Astrocyte of the cerebellum (primary cell): Measurements from ENCODE around the gene ZFP92.

Experiments
- DNase-seq: peaks from one replicate; pipeline ENCODE4 v3.0.0-alpha.2; 2011; ENCODE audit warnings: low read depth
- H3K4me3 ChIP-seq: 2 replicates; pipeline ENCODE4 v1.5.1; 2011; ENCODE audit warnings: mild to moderate bottlenecking, low read depth, low read length, moderate library complexity
- in situ Hi-C: cut with HindIII; loops from 2 replicates; pipeline ENCODE4 v1.10.0; 2017; ENCODE audit warnings: low sequenced_read_pairs
- TF ChIP-seq, protein P1 (sequence below): IDR thresholded peaks from 2 replicates; pipeline ENCODE4 v1.5.1; 2012; ENCODE audit warnings: low read length, low read depth, moderate library complexity, mild to moderate bottlenecking; ENCODE audit errors: missing control alignments

The ZFP92 gene

DNA sequence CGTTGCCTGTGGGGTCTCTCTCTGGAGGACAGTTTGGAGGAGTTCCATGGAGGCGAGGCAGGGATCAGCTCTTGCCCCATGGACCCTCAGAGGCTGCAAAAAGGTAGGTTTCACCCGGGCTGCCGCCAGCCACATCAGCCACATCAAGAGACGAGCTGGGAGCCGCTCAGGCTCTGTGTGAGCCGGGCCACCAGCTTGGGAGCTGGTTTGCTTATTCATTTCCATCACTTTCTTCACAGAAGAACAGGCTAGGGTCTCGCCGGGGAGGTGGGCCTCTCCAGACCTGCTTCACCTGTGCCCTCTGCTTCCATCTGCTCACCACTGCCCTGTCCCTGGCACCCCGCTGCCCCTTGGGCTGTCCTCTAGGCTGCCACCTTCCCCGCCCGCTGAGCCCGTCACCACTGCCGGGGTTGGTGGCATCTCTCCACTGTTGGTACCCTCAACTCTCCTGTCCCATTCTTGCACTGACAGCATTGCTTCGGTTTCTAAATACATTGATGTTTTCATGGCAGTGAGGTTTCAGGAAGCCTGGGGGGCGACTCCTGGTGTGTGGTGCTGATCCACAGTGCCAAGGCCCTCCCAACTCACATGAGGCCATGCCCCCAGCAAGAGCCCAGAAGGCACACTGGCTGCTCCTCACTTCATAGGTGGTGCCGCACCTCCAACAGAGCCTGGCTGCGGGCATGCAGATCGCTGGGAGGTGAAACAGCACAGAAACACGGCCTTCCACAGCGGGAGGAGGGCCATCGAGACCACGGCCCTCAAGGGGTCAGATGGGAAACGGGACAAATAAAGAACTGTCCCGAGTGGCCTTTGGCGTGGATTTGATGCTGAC, 39.1 kb downstream of the ZFP92 start:
- no peak for DNase-seq
- H3K4me3 ChIP-seq: no peak overlapping the region
- in situ Hi-C loops: no loop called here
- TF ChIP-seq, protein P1, sequence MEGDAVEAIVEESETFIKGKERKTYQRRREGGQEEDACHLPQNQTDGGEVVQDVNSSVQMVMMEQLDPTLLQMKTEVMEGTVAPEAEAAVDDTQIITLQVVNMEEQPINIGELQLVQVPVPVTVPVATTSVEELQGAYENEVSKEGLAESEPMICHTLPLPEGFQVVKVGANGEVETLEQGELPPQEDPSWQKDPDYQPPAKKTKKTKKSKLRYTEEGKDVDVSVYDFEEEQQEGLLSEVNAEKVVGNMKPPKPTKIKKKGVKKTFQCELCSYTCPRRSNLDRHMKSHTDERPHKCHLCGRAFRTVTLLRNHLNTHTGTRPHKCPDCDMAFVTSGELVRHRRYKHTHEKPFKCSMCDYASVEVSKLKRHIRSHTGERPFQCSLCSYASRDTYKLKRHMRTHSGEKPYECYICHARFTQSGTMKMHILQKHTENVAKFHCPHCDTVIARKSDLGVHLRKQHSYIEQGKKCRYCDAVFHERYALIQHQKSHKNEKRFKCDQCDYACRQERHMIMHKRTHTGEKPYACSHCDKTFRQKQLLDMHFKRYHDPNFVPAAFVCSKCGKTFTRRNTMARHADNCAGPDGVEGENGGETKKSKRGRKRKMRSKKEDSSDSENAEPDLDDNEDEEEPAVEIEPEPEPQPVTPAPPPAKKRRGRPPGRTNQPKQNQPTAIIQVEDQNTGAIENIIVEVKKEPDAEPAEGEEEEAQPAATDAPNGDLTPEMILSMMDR: no peak

- no peak overlapping the region for H3K4me3 ChIP-seq
- DNase-seq: no peak
- in situ Hi-C loops: no loop called here
- TF ChIP-seq, protein P1: no peak
Measured at GRCh38 chrX:153450949-153451277, 39.6 kb downstream of the ZFP92 start.

- no peak overlapping the region for H3K4me3 ChIP-seq
- in situ Hi-C loops: no loop called here
- no peak for DNase-seq
- TF ChIP-seq, protein P1: no peak
Measured at GRCh38 chrX:153454901-153455550, 43.8 kb downstream of the ZFP92 start.

- H3K4me3 ChIP-seq: no peak overlapping the region
- in situ Hi-C loops: no loop called here
- no peak for DNase-seq
- TF ChIP-seq, protein P1: no peak
Measured at GRCh38 chrX:153455571-153455970, 44.3 kb downstream of the ZFP92 start.

DNA sequence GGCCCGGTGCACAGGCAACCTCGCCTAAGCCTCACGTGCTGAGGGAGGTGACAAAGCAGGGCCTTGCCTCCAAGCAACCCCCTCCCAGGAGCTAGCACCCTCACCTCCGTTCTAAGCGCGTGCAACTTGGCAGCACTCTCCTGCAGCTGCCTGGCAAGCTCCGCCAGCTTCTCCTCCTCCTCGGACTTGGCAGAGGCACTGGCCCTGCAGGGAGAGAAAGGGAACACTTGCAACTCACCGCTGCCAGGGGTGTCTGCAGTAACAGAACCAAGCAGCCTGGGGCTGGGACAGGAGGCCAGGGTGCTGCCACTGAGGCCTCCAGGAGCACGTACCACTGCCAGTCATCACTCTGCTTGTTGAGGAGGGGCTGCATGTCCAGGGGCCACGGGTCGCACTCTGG, 44.9 kb downstream of the ZFP92 start:
- in situ Hi-C loops: no loop called here
- H3K4me3 ChIP-seq: no peak overlapping the region

GRCh38 chrX:153456704-153457103, 45.4 kb downstream of the ZFP92 start:
- DNase-seq: no peak
- in situ Hi-C loops: no loop called here
- TF ChIP-seq, protein P1: no peak
- H3K4me3 ChIP-seq: no peak overlapping the region

More for the DNA sequence above, 44.9 kb downstream of the ZFP92 start:
- TF ChIP-seq, protein P1: no peak
- DNase-seq: no peak
